CD4-positive, alpha-beta T cell treated with Interleukin-17A for 1 hour (primary cell): Measurements from ENCODE around the gene IL12RB2.
"Not testable (repeated sequence)": the region's sequence is repeated elsewhere in the genome, so short reads cannot be mapped to it uniquely, and the experiment has no call there.

ENCODE experiments used
- DNase-seq: peaks from one replicate; pipeline ENCODE4 v3.0.0-alpha.2; 2020

IL12RB2 gene

DNA sequence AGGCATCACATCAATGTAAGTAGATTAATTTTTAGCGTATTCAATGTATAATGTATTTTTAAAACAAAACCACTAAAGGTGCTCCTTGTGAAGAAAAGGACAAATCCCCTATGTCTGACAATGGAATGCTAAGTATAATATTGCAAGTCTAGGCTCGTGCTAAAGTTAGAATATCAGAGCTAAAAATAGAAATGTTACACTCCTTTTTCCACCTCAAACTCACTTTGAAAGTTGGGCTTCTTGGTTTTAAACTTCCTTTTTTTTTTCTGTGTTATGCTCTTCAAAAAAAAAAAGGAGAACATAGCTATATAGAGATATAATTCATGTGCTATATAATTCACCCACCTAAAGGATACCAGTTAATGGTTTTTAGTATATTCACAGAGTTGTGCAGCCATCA, 126.2 kb downstream of the IL12RB2 start:
- DNase-seq = no peak

- no peak for DNase-seq
Observed at GRCh38 chr1:67434491-67434890, 126.8 kb downstream of the IL12RB2 start.

DNA sequence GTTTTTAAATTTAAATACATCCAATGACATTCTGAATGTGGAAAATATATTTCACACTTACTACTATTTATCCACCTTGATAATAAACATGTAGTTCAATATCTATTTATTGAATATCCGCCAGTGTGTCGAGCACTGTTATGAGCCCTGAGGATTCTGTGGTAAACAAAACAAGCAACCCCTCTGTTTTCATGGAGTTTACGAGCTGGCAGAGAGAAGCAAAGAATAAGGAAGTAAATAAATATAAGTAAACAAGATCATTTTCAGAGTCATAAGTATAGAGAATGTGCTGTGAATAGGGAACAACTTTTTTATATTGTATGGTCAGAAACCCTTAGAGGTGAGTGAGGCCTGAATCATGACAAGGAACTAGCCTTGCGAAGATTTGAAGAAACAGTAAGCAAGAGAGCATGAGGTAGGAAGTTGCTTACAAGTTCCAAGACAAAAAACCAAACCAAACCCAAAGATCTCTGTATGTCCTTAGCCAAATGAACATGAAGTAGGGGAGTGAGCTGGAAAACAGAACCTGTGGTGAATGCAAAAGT, 128.9 kb downstream of the IL12RB2 start:
- DNase-seq = no peak

- DNase-seq = no peak
Observed at GRCh38 chr1:67437961-67438360, 130.3 kb downstream of the IL12RB2 start.

DNA sequence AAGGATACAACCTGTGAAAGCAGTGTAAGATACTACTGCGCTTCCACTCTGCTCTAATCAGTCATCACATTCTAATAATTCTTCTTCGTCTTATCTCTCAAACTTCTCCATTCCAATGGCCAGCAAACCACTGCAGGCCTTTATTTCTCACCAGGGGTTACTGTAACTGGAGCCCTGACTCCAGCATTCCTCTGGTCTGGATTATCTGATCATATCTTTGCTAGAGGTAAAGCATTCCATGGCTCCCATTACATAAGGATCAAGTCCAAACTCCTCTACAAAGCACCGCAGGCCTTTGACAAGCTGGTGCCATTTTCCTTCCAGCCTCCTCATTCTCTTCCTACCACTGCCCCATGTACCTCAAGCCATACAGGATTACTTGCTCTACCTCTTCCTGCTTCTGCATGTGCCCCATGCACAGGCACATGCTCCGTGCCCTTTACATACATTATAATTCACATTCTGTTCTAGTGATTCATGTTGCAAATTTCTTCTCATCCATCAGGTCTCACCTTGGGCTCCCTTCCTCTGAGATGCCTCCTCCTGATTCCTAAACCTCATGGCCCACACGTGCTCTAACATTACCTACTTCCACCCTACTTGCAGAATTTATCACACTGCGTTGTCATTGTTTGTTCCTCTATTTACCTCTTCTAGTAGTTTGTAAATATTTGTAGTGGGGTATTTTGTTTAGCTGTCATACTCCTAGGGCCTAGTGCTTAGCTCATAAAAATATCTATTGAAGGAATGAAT, 131.8 kb downstream of the IL12RB2 start:
- DNase-seq = no peak

DNA sequence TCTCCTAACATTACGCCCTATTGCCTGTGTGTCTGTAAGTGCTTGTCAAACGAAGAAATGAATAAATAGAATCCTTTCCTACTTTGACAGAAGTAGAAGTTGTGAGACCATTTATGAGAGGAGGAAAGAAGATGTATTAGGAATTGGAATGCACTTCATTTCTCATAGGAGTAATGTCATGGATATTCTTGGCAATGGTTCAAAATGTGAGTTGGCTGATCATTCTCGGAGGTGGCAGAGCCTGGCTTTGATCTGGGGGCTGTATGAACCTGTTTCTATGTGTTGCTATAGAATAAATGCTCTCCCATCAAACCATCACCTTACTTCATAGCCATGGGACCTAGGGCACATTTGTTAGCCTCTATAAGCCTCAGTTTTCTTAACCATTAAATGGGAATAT, 132.7 kb downstream of the IL12RB2 start:
- DNase-seq = no peak

DNA sequence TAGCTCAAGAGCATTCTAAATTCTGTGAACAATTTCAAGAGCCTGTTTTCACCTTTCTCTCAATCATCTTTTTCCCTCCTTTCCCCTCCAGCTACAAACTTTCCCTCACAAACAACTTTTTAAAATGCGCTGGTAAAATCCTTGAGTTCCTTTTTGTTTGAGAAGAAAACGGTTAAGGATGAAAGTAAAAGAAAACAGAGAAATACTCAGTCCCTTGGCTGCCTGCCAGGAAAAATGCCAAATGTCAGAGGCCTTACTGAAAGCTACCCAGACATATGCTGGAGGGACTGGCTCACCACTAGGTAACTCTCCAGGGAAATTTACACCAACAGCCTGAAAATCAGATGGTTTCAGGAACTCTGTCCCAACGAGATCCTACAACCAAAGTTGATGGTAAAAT, 133.5 kb downstream of the IL12RB2 start:
- no peak for DNase-seq

GRCh38 chr1:67441739-67442281, 134.1 kb downstream of the IL12RB2 start:
- DNase-seq = no peak

DNA sequence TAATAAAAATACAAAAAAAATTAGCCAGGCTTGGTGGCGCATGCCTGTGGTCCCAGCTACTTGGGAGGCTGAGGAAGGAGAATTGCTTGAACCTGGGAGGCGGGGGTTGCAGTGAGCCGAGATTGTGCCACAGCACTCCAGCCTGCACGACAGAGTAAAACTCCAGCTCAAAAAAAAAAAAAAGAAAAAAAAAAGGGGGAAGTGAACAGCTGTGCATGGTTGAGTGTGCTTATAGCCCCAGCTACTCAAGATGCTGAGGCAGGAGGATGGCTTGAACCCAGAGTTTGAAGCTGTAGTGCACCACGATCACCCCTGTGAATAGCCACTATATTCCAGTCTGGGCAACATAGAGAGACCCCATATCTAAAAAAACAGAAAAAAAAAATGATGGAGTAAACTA, 138.3 kb downstream of the IL12RB2 start:
- DNase-seq = not testable (repeated sequence)
